Measurements from ENCODE around the gene TMSB15C.
"Not testable (repeated sequence)": the region's sequence is repeated elsewhere in the genome, so short reads cannot be mapped to it uniquely, and the experiment has no call there.

The TMSB15C gene

GRCh38 chrX:104075778-104076445, at the start of gene TMSB15C:
TSS of gene TMSB15C (minus strand) at chrX:104076236.
- DNase-seq (ENCODE audit: low spot score), result not testable (repeated sequence)

GRCh38 chrX:104122829-104123228, 46.8 kb upstream of the TMSB15C start:
- peak; percentile 10 for DNase-seq (ENCODE audit: low spot score)

GRCh38 chrX:104118765-104119164, 42.7 kb upstream of the TMSB15C start:
- DNase-seq (ENCODE audit: low spot score), result no peak

- DNase-seq (ENCODE audit: low spot score), result no peak
These were observed 41.7 kb upstream of the TMSB15C start for GRCh38 chrX:104117759-104118158.

GRCh38 chrX:104113222-104113965, 37.4 kb upstream of the TMSB15C start:
- DNase-seq (ENCODE audit: low spot score), result peak; percentile 59

- DNase-seq (ENCODE audit: low spot score), result peak; percentile 12
These were observed 36.4 kb upstream of the TMSB15C start, which contains the start of gene ZCCHC18 for GRCh38 chrX:104112326-104112951. TSS of gene ZCCHC18 (plus strand) at chrX:104112523. CDS start at chrX:104114112, 1,589 bp downstream.

- DNase-seq (ENCODE audit: low spot score), result peak; percentile 20
These were observed 34.6 kb upstream of the TMSB15C start for GRCh38 chrX:104110491-104111240.

- DNase-seq (ENCODE audit: low spot score), result no peak
These were observed 32.9 kb upstream of the TMSB15C start for GRCh38 chrX:104108955-104109354.

- DNase-seq (ENCODE audit: low spot score), result no peak
These were observed 29.6 kb upstream of the TMSB15C start for GRCh38 chrX:104105330-104106262.

- no peak for DNase-seq (ENCODE audit: low spot score)
These were observed 28.6 kb upstream of the TMSB15C start for GRCh38 chrX:104104676-104105075.

- no peak for DNase-seq (ENCODE audit: low spot score)
These were observed 22.9 kb upstream of the TMSB15C start for GRCh38 chrX:104098919-104099318.

- DNase-seq (ENCODE audit: low spot score), result peak; percentile 69
These were observed 22.2 kb upstream of the TMSB15C start for GRCh38 chrX:104098151-104098808.

- no peak for DNase-seq (ENCODE audit: low spot score)
These were observed 9.9 kb upstream of the TMSB15C start for GRCh38 chrX:104085919-104086318.

- DNase-seq (ENCODE audit: low spot score), result no peak
These were observed 9.4 kb upstream of the TMSB15C start for GRCh38 chrX:104085477-104085876.

GRCh38 chrX:104084534-104085277, 8.7 kb upstream of the TMSB15C start:
- DNase-seq (ENCODE audit: low spot score), result no peak

GRCh38 chrX:104084063-104084462, 8.0 kb upstream of the TMSB15C start:
- no peak for DNase-seq (ENCODE audit: low spot score)

GRCh38 chrX:104077854-104078253, 1.8 kb upstream of the TMSB15C start:
- DNase-seq (ENCODE audit: low spot score), result not testable (repeated sequence)

- DNase-seq (ENCODE audit: low spot score), result not testable (repeated sequence)
These were observed 13.4 kb downstream of the TMSB15C start for GRCh38 chrX:104062636-104063035.

- not testable (repeated sequence) for DNase-seq (ENCODE audit: low spot score)
These were observed 21.1 kb downstream of the TMSB15C start for GRCh38 chrX:104054956-104055355.

GRCh38 chrX:104047171-104047570, 28.9 kb downstream of the TMSB15C start:
- no peak for DNase-seq (ENCODE audit: low spot score)
